Skeletal muscle tissue (tissue), 4 donors: ENCODE data around the gene EPB41L2. TPM values are rescaled to one million over a fixed set of nuclear protein-coding genes. Genes with fewer than 3 reads are reported as not detected.

Experiments used
- H3K27ac ChIP-seq: one replicate; pipeline ENCODE4 v1.7.0; 2013; ENCODE audit warnings: mild to moderate bottlenecking, low read depth, low read length, inconsistent platforms
- H3K27me3 ChIP-seq, 3 donors: one replicate each; pipeline ENCODE4 v1.7.0; 2013; ENCODE audit warnings: low read length in 3 of 3; ENCODE audit not compliant: control insufficient read depth in 3 of 3, insufficient read depth in 3 of 3
- H3K36me3 ChIP-seq, 3 donors: one replicate each; pipeline ENCODE4 v1.7.0; 2013; ENCODE audit warnings: low read length in 3 of 3; ENCODE audit not compliant: control insufficient read depth in 3 of 3, insufficient read depth in 3 of 3
- H3K4me1 ChIP-seq, 3 donors: one replicate each; pipeline ENCODE4 v1.7.0; 2013; ENCODE audit warnings: low read length in 3 of 3, mild to moderate bottlenecking in 3 of 3; ENCODE audit not compliant: control insufficient read depth in 3 of 3, insufficient read depth in 3 of 3
- H3K4me3 ChIP-seq, 3 donors: one replicate each; pipeline ENCODE4 v1.7.0; 2013; ENCODE audit warnings: low read length in 3 of 3
- H3K9ac ChIP-seq, 3 donors: one replicate each; pipeline ENCODE4 v1.7.0; 2013; ENCODE audit warnings: low read length in 3 of 3, mild to moderate bottlenecking in 3 of 3, moderate library complexity in 2 of 3, low read depth in 1 of 3
- H3K9me3 ChIP-seq, 3 donors: one replicate each; pipeline ENCODE4 v1.7.0; 2013; ENCODE audit warnings: low read length in 3 of 3; ENCODE audit not compliant: control insufficient read depth in 3 of 3
- total RNA-seq: library from RNA; depleted of rRNA; stranded (reverse); fragments of >200 nt; gene quantifications from one replicate; pipeline ENCODE4 v1.2.3, GENCODE V29; 2014
- donor health status: Osteomylitis.

EPB41L2 gene
- total RNA-seq, 1 donor from 2014 or later = 187 TPM

GRCh38 chr6:130908188-130908587 is 154.9 kb downstream of the EPB41L2 start:
- Histone ChIP-seq H3K27me3 (no peaks in the 10 kb centered on the region), H3K36me3 (no peaks in the 10 kb centered on the region), H3K27ac (no peak overlapping the region), H3K9me3 (no peaks in the 10 kb centered on the region), H3K4me3 (no peak overlapping the region), H3K4me1 (peaks cover 0 to 5% (median 3%) of the 10 kb centered on the region in 3 donors), H3K9ac (no peak overlapping the region)

- H3K27ac ChIP-seq = no peak overlapping the region
- H3K4me3 ChIP-seq = no peak overlapping the region
- no peaks in the 10 kb centered on the region for H3K36me3 ChIP-seq
- H3K9me3 ChIP-seq = no peaks in the 10 kb centered on the region
- H3K27me3 ChIP-seq = no peaks in the 10 kb centered on the region
- peaks cover 0 to 5% (median 0%) of the 10 kb centered on the region in 3 donors for H3K4me1 ChIP-seq
- no peak overlapping the region for H3K9ac ChIP-seq
These were observed 155.4 kb downstream of the EPB41L2 start for GRCh38 chr6:130907687-130908086.

DNA sequence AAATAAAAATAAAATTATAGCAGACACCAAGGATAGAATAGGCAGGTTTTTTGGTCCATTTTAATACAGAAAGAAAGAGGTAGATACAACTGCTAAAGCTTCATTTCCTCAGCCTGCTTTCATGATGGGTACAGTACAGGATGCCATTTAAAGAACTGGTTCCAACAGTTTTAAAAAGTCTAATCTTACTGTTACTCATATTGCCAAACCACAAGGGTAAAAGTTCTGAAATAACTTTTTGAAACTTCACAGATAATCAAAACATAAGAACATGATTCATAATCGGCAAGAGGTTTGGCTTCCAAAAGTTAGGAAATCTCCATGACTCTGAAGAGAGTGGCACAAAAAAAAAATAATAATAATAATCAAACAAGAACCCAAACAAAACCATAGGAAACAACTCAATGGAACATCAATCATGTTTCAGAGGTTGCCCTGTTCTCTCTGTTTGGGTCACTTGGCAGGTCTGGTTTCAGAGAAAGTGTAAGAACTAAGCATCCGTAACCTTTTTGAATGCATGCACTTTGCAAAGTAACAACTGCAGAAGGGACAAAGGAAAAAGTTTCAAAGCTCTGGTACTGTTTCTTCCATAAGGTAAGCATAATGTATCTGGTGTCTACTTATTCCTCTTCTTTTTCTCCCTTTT is 156.2 kb downstream of the EPB41L2 start:
- no peak overlapping the region for H3K27ac ChIP-seq
- H3K4me1 ChIP-seq = peaks cover 0 to 5% (median 0%) of the 10 kb centered on the region in 3 donors
- no peaks in the 10 kb centered on the region for H3K9me3 ChIP-seq
- peak overlapping the region in 1 of 3 donors; percentile 4 for H3K4me3 ChIP-seq
- H3K9ac ChIP-seq = peak overlapping the region in 1 of 3 donors; percentile 46
- H3K36me3 ChIP-seq = no peaks in the 10 kb centered on the region
- H3K27me3 ChIP-seq = no peaks in the 10 kb centered on the region

DNA sequence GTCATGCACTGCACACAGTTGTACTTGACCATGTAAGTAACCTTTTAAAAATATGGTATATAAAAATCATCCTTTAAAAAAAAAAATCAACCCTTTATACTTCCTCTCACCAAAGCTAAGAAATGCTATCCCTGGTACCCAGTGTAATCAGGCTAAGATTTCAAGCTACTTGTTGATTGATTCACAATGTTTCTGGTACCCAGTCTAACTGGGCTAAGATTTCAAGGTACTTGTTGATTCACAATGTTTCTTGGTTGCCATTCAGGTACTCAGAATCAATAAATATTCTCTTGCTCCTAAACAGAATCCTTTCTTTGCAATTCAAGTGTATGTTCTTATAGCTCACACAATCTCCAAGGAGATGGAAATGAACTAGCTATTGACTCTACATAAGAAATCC is 159.4 kb downstream of the EPB41L2 start:
- Histone ChIP-seq H3K4me3 (no peak overlapping the region), H3K4me1 (peaks cover 0 to 7% (median 5%) of the 10 kb centered on the region in 3 donors), H3K27me3 (no peaks in the 10 kb centered on the region), H3K9me3 (no peaks in the 10 kb centered on the region), H3K36me3 (peaks cover 0 to 5% (median 0%) of the 10 kb centered on the region in 3 donors), H3K27ac (no peak overlapping the region), H3K9ac (no peak overlapping the region)

DNA sequence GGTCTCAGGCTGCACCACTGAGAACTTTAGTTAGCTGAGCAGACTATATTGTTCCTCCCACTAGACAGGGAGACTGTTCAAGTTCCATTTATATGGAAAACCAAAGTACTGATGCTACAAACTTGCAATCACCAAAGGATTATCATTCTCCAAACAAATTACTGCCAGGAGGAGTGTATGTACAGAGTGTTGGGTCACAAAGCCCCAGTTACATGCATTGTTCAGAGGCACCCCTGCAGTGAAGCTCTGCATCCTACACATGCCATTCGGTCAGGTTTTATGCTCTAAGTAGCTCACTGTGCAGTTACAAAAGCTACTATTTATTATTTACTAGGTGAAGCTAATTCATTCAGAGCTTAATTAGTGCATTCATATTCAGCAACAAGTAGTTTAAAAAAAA is 160.0 kb downstream of the EPB41L2 start:
- H3K9me3 ChIP-seq = no peaks in the 10 kb centered on the region
- H3K36me3 ChIP-seq = peaks cover 0 to 5% (median 0%) of the 10 kb centered on the region in 3 donors
- no peaks in the 10 kb centered on the region for H3K27me3 ChIP-seq
- no peak overlapping the region for H3K9ac ChIP-seq
- no peak overlapping the region for H3K27ac ChIP-seq
- H3K4me3 ChIP-seq = no peak overlapping the region
- peaks cover 0 to 5% (median 5%) of the 10 kb centered on the region in 3 donors for H3K4me1 ChIP-seq

DNA sequence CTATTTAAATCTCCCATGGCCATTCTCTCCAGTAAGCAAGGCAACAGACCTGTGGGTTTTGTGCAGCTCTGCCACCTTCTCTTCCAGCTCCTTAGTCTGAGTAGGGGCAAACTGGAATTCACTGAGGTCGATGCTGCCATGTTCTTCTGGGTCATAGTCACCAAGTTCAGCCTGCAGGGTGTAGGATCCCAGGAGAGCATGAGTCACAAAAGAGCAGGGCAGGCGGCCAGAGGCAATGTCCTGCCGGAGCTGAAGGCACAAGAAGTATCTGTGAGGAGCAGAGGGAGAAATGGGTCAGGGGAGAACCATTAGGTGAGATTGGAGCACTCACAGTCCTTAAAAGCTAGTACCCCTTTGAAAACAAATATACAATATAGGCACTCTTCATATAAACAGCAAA is 162.1 kb downstream of the EPB41L2 start:
- Histone ChIP-seq H3K9ac (no peak overlapping the region), H3K4me3 (no peak overlapping the region), H3K9me3 (no peaks in the 10 kb centered on the region), H3K27ac (no peak overlapping the region), H3K36me3 (peaks cover 0 to 5% (median 0%) of the 10 kb centered on the region in 3 donors), H3K27me3 (no peaks in the 10 kb centered on the region), H3K4me1 (peaks cover 0 to 5% (median 2%) of the 10 kb centered on the region in 3 donors)

GRCh38 chr6:130896249-130896648 is 166.8 kb downstream of the EPB41L2 start:
- Histone ChIP-seq H3K36me3 (peaks cover 2 to 16% (median 3%) of the 10 kb centered on the region in 3 donors), H3K4me1 (peaks cover 0 to 5% (median 2%) of the 10 kb centered on the region in 3 donors), H3K27me3 (no peaks in the 10 kb centered on the region), H3K9ac (no peak overlapping the region), H3K27ac (no peak overlapping the region), H3K9me3 (no peaks in the 10 kb centered on the region), H3K4me3 (no peak overlapping the region)

DNA sequence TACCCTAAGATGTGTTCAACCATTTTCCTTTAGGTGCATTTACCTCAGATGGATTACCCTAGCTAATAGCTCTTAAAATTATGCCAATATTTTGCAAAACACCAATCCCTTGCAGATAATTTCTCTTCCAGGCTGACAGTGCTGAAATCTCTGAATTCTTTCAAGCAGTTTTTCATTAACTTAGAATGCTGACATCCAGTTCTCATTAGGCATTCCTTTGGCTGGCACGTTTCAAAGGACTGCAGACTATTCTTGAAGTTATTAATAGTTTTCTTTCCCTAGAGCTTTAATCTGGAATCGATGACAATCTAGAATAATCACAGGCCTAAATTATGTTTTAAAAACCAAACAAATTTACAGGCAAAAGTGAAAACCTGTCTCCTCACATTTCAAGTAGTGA is 167.5 kb downstream of the EPB41L2 start:
- H3K9me3 ChIP-seq = no peaks in the 10 kb centered on the region
- H3K36me3 ChIP-seq = peaks cover 2 to 13% (median 3%) of the 10 kb centered on the region in 3 donors
- H3K27ac ChIP-seq = no peak overlapping the region
- peaks cover 0 to 3% (median 0%) of the 10 kb centered on the region in 3 donors for H3K4me1 ChIP-seq
- no peaks in the 10 kb centered on the region for H3K27me3 ChIP-seq
- no peak overlapping the region for H3K4me3 ChIP-seq
- no peak overlapping the region for H3K9ac ChIP-seq

- H3K27me3 ChIP-seq = no peaks in the 10 kb centered on the region
- H3K9me3 ChIP-seq = no peaks in the 10 kb centered on the region
- H3K4me1 ChIP-seq = peaks cover 0 to 3% (median 0%) of the 10 kb centered on the region in 3 donors
- peaks cover 2 to 11% (median 3%) of the 10 kb centered on the region in 3 donors for H3K36me3 ChIP-seq
- no peak overlapping the region for H3K9ac ChIP-seq
- H3K27ac ChIP-seq = no peak overlapping the region
- H3K4me3 ChIP-seq = no peak overlapping the region
These were observed 169.3 kb downstream of the EPB41L2 start for GRCh38 chr6:130893766-130894165.

GRCh38 chr6:130893277-130893676 is 169.8 kb downstream of the EPB41L2 start:
- Histone ChIP-seq H3K36me3 (peaks cover 2 to 11% (median 3%) of the 10 kb centered on the region in 3 donors), H3K4me3 (no peak overlapping the region), H3K27me3 (no peaks in the 10 kb centered on the region), H3K4me1 (peaks cover 0 to 3% (median 0%) of the 10 kb centered on the region in 3 donors), H3K9me3 (no peaks in the 10 kb centered on the region), H3K27ac (no peak overlapping the region), H3K9ac (no peak overlapping the region)
